Stimulated activated CD4-positive, alpha-beta T cell treated with anti-CD3 and anti-CD28 coated beads, Interleukin-12 subunit alpha, Interleukin-12 subunit beta, amount 100 ng/mL, for 24 hours (primary cell): ENCODE measurements around the gene ENKUR.

Experiments
- DNase-seq, 2 experiments: peaks; one replicate each; pipeline ENCODE4 v3.0.0-alpha.2; 2020; ENCODE audit warnings: low read depth in 2 of 2

Gene ENKUR

GRCh38 chr10:24947304-24948097 is 68.5 kb downstream of the ENKUR start:
- DNase-seq = no peak

DNA sequence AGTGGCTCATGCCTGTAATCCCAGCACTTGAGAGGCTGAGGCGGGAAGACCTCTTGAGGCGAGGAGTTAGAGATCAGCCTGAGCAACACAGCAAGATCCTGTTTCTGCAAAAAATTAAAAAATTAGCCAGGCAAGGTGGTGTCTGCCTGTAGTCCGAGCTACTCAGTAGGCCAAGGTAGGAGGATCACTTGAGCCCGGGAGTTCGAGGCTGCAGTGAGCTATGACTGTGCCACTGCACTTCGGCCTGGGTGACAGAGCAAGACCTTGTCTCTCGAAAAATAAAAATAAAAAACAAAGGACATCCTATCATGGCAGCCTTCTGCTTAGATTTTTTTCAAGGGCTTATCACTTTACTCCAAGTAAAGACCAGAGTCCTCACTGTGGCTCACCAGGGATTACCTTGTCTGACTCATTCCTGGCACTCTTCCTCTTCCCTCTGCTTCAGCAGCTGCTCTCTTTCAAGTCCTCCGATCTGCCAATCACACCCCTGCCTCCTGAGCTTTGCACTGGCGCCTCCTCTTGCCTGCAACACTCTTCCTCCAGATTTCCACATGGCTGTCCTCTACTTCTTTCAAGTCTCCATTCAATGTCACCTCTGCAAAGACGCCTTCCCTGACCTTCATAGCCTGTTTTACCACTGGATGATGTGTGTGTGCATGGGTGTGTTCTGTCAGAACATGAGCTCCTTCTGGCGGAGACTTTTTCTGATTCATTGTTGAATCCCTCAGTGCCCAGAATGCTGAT is 71.3 kb downstream of the ENKUR start:
- no peak for DNase-seq

GRCh38 chr10:24938525-24938924 is 77.4 kb downstream of the ENKUR start:
- no peak for DNase-seq

GRCh38 chr10:24938076-24938475 is 77.9 kb downstream of the ENKUR start:
- no peak for DNase-seq

GRCh38 chr10:24935504-24936292 is 80.3 kb downstream of the ENKUR start:
- no peak for DNase-seq
